Measurements from ENCODE around the gene PPP1R10. TPM values are rescaled to one million over a fixed set of nuclear protein-coding genes. Genes with fewer than 3 reads are reported as not detected.

Gene PPP1R10
- polyA plus RNA-seq, 5 donors: 46.7 to 55.2 (median 48.8) TPM

DNA sequence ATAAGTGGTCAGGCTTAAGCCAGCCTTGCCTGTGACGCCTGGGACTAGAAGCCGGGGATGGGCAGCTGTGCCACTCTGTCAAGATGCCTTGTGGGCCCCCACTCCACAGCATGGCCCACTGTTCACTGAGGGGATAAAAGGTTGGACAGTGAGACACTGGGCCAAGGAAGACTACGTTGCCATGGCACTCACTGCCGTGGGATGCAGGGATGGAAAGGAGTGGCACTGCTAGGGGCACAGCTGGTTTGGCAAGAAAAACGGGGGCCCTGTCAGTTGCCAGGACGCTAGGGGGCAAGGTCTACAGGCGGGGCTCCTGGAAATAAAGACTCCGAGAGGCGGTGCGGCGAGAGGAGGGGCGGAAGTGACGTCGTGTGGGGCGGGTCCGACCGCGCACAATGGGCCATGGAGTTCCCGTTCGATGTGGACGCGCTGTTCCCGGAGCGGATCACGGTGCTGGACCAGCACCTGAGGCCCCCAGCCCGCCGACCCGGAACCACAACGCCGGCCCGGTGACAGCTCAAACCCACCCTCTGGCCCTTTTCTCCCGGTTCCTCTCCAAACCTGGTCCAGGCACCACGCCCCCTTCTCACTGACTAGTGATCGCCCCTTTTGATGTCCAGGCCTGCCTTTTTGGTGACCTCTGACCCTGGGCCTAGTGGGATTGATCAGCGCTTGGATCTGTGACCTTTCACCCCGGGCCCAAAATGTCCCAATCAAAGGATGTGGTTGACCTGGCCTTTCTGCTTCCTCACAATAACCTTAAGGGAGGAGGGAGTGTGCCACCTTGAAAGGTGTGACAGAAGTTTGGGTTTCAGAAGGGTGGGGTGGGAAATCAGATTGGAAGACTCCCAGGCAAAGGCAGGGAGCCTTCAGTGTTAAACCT lies 9.7 kb upstream of the PPP1R10 start, which contains the start of gene ATAT1:
Gene ATAT1 (plus strand): TSS at position 391 of the 883 bp plus-strand sequence.
- peak; percentile 85 to 86 for DNase-seq

DNA sequence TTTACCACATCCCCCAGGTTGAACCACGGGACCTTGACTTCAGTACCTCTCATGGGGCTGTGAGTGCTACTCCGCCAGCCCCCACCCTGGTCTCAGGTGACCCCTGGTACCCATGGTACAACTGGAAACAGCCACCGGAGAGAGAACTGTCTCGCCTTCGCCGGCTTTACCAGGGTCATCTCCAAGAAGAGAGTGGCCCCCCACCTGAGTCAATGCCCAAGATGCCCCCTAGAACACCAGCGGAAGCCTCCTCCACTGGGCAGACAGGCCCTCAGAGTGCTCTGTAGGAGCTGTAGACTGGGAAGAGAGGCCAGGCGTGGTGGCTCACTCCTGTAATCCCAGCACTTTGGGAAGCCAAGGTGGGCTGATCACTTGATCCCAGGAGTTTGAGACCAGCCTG lies 8.5 kb upstream of the PPP1R10 start:
- DNase-seq: no peak

DNA sequence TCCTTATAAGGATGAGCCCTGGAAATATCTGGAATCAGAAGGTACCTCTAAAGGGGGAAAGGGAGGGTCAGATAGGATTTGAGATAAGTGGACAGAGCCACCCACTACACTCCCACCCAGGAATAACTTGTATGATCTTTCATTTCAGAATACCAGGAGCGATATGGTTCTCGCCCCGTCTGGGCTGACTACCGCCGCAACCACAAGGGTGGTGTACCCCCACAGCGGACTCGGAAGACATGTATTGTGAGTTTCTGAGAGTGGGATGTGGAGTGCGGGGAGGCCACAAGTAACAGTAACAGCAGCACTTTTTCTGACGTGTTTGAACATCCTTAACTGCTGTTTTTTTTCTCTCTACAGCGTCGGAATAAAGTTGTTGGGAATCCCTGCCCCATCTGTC lies 2.5 kb upstream of the PPP1R10 start:
- DNase-seq: no peak

DNA sequence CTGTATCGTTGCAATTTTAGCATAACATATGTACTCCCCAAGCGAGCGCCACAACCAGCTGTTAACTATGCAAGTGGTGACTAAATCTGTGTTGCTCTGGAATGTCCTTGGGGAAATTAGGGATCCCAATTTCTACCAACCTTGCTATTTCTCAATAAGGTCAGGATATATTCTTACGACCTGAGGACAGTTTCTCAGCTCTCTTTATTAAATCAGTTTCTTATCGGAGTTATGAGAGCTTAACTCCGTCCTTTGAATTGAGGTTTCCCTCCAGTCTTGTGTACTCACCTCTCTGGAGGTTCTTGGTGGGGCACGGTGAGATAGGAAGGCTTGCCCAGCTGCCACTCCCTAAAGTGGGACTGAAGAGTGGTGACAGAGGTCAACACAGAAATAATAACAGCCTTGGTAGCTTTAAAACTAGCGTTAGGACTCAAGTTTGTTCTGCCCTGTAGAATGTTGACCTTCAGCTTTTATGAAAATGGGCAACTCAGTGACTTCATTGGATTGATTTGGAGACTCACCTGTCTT lies 1.3 kb upstream of the PPP1R10 start:
- DNase-seq: no peak

DNA sequence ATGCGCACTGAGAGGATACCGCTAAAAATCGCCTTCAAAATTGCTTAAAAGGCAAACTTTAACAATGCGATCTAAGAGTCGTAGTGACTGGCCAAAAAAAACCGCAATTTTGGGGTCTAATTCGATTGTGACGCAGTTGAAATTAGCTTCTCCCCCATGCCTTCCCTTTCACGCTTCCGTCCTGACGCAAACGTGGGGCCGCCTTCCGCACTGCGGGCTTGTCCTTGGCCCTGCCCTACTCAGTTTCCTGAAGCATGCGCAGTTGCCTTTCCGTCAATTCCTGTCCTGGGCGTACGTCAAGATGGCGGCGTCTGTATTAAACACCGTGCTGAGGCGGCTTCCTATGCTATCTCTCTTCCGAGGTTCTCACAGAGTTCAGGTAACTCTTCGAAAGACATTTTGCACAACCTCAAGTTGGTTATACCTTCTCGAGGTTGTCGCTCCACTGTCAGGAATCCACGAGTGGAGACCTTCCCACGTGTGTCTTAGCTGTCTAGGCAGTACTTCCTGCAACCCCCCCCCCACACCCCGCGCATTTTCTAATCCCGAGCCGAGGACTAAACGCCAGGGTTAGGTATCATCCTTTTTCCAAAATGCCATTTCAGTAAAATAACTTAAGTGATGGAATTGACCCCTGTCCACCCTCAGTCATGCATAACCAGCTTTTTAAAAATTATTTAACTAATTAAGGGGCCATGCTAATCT lies 674 bp upstream of the PPP1R10 start, which contains the start of gene MRPS18B:
Gene MRPS18B (plus strand): TSS at position 276 of the 705 bp plus-strand sequence. CDS start 26 bp downstream, at position 302.
- DNase-seq: peak; percentile 99

DNA sequence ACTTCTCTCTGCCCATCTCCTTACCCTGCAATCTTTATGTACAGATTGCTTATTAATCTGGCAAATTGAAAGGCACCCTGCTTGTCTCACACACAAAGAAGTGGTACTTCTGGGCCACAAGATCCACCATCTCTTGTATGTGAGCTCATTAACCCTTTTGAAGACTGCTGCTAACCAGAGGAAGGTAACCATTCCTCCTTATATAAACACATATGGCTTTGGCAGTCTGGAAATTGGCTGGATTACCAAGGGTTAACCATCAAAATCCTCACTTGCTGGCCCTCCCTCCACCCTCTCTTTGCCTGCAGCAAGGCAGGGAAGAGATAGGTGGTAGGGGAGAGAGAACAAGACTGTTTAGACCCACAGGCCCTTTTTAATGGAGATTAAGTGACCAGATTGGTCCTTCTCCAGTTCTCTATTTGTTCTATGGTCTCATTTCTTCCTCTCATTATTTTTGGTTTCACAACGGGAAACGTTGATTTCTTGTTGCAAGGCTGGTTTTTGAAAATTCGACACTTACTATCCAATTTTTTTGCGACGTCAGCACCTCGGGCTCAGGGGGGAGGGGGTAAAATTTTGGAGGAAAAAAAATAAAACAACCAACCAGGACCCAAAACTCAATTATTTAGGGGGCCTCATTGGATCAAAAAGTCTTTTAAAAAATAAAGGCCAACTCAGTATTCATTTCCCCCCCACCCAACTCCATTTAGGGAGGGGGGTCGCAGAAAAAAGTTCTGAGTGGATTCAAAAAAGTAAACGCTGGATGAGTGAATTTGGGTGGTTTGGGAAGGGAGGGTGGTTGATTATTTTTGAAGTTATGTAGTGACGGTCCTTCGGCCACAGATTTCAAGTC lies 859 bp downstream of the PPP1R10 start:
- peak in 1 of 2 donors; percentile 33 for DNase-seq

DNA sequence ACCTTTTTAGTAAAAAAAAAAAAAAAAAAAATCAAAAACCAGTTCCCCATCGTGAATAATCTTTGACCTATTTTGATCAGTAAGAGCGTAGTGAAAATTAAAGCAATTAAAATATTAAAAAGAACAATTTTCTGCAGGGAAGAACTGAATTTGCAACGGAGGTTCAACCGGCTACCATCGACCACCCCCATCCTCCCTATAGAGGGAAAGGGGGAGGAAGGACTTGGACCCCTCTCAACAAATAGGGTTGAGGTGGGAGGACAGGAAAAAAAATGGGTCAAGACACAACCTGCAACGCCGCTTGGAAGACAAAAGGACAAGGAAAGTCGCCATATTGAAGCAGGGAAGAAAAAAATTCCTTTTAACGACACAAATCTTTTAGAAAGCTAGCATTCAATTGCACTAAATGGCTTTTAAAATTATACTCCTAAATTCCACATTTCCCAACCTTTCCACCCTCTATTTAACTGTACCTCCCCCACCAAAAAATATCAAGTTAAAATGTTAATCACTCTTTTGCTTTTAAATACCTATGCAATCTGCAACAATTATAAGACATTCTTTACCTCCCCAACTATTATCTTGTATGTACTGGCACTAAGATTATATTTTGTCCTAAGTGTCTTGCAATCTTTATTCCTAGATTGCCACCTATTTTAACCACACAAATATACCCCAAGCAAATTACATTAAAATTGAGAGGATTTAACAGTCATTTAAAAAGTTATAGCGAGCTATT lies 1.7 kb downstream of the PPP1R10 start:
- peak; percentile 75 to 79 for DNase-seq

DNA sequence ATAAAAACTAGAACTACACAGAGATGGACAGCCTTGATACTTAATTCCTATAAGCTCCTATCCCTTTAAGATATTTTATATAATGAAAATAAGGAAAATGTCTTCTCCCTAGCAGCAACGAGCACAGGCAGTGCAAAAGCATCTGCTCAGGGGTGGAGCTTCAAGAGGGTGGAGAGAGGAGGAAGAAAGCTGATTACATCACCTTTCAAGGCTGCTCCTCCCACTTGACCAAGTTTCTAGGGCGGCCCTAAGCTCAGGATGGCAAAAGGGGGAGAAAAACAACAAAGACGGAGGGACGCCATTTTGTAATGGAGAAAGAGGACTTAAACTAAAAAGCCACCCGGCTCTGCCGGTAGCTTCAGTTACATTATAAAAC lies 2.2 kb downstream of the PPP1R10 start:
- peak; percentile 95 to 97 for DNase-seq

DNA sequence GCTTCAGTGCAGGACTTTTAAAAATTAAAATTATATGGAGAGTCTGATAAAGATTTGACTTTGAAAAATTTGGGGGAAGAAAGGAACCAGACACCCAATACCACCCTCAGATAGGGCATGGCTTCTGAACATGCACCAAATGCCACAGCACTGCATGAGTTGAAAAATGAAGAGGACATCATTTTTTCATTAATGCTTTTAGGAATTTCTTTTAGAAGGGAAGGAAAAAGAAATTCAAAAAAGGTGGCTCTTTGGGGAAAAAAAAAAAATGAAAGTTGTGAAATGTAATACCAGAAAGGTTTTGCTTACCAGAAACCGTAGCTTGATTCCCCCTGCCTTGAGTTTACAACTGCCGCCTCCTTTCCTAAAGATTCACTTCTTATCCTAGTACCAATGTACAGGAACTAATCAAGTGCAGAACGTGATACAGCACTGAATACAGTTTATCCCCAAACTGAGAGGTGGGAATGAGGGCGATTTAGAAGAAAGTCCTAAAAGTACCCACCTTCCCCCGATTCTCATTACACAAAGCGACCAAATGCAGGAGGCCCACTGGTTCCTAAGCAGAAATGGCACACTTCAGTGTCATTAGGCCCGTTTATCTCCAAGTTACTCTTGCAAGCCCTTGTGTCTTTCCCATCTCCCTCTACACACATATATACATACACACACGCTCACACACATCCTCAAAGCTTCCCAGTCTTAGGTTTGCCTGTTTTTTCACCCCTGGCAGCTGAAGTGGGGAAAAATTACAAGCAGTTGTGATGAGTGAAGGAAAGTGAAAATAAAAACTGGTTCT lies 2.8 kb downstream of the PPP1R10 start:
- no peak for DNase-seq

DNA sequence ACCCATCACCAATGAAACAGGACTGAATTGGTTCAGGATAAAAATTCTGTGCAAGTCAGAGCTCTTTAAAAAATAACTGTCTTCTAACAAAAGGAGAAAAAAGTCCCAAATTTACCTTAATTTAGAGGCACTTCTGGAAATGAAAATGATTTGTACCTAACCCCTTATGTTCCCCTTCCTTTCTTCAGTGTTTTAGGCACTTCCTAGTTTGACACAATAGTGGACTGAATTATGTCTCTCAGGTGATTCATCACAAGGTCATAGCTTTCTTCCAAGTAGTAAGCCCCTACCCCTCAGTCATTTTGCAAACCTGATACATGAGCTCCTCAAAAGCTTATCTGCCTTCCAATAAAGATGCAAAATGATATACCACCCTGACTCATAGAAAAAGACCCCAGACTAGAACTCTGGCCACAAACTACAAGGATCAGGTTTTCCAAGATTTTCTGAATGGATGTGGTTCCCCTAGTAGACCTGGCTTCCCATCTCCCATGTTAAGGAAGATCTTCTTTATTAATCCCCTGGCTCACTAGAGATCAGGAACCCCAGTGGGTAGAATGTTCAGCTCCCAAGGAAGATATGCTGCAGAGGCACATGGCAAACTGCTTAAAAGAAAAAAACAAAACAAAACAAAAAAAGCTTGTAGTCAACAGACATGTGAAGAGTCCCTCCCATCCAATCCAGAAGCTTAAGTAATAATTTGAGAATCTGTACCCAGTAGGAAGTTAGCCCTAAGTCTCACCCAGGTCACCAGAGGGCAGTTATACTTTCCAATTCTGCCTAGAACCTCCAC lies 3.6 kb downstream of the PPP1R10 start:
- no peak for DNase-seq

DNA sequence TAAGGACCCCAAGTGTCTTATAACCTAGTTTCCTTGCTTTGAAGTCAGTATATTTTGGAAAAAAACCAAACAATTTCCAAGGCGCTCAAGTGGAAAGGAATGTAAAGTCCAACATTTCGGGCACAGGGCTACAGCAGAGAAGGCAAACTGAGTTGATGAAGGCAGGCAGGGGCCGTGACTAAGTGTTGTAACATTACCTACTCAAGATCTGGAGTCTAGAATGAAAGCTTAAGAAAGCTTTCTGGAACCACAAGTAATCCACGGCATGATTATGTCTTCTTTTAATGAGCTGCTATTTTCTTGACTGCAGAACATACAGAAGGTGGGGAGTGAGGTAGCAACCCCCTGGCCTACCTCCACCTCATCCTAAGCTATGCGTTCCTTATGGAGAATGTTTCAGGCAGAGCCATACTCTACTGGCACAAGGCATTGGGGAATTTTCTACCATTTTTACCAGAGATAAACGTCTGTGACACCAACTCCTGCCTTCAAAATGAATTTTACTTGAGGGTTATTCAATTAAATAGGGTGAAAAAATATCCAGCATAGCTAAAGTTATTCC lies 4.3 kb downstream of the PPP1R10 start:
- DNase-seq: no peak

DNA sequence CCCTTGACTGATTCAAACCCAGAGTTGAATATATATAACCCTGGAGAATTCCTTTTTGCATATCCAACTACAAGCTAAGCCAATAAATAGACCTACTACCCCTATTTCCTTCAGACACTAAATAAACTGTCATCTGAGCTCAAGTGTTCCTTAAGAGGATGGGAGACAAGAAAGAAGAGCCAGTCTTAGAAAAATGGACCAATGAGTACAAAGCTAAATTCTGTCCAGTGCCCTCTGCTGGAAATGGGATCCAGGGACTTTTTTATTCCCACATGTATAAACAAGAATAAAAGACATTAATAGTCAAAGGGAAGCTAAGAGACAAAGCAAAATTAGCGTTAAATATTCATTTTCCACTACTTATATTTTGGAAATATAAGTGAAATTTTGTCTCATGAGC lies 4.8 kb downstream of the PPP1R10 start:
- DNase-seq: no peak

DNA sequence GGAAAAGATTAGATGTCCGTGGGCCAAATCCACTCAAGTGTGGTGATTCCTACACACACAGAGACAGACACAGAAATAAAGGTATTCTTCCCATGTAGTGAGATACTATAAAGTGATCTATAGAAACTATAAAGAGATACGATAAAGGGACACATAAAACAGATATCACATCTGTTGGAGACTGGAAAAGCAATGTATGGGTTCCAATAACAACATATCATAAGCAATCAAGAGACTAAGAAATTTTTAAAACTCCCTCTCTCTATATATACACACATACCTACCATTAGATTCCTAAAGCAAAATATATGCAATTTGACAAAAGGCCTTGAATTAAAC lies 5.2 kb downstream of the PPP1R10 start:
- no peak for DNase-seq

DNA sequence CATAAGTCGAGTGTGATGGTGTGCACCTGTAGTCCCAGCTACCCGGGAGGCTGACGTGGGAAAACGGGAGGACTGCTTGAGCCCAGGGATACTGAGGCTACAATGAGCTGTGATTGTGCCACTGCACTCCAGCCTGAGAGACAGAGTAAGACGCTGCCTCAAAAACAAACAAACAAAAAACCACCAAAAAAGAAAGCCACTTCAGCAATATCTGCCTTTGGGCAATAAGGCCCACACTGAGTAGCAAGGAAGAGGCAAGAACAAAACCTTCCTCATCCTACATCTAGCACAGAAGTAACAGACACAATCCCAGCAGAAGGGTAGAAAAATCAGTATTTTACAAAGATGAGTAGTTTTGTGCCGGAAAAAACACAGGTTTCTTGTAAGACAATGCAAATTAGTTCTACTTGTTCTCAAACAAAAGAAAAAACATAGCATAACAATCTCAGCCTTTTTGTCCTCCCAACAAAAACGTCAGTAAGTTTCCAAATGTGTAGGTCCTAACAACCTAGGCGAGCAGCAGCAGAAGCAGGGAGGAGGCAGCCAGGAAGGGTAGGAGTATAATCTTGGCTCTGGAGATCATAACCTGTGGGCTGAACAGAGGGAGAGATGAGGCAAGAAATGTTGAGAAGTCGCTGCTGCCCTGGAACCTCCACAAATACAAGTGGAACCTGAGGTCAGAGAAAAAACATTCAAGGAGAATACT lies 5.7 kb downstream of the PPP1R10 start:
- DNase-seq: no peak

DNA sequence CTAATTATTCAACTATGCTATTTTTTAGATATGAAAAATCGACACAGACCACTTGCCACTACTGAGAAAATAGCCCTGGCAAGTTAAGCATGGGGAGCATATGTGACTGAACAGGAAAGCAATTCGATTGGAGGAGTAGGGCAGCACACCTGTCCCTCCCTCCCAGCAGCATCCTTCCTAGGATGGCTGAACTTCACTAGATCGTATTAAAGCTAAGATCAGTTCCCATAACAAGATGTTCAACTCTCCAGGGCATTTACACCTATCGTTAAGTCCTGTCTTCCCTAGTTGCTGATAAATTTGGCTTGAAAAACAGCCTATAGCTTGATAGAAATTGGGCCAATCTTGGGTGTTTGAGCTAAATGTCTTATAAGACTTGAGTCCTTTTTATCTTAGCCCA lies 7.0 kb downstream of the PPP1R10 start:
- DNase-seq: no peak

DNA sequence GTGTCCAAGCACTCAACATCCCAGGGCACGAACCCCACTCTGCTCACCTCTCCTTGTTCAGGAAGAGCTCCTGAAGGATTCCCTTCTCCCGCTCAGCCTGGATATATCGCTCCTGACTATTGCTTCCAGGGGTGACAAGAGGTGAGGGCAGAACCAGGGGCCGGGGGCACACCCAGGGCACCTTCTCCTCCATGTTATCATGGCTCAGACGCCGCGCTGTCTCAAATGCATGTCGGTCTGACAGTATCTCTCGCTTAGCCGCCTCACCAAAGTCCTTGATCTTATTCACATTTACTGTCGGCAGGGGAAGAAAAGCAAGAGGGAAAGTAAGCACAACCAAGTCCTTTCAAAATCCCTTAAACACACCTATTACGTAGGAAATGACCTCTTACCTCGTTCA lies 13.1 kb downstream of the PPP1R10 start:
- no peak for DNase-seq

DNA sequence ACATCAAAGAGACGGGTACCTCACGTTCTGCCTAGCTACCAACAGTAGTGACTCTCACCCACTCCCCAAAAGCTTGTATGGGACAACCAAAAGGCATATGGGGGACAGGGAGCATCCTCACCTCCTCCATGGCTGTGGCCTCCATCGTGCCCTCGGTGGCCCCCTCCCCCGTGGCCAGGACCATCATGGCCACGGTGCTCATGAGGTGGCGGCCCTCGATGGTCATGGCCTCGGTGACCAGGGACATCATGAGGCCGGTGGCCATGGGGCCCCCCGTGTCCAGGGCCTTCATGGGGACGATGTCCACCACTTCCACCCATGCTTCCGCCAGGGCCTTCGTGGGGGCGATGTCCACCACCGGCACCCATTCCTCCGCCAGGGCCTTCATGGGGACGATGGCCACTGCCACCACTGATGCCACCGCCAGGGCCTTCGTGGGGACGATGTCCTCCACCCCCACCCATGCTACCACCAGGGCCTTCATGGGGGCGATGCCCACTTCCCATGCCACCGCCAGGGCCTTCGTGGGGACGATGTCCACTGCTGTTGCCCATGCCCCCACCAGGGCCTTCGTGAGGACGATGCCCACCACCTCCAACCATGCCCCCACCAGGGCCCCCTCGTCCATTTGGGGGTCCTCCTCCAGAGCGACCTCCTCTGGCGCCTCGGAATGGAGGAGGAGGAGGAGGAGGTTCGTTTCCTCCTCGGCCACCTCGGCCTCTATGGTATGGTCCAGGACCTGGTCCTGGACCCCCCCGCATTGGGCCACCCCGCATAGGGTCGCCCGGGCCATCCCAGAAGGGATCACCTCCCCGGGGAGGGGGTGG lies 15.0 kb downstream of the PPP1R10 start:
- no peak for DNase-seq

DNA sequence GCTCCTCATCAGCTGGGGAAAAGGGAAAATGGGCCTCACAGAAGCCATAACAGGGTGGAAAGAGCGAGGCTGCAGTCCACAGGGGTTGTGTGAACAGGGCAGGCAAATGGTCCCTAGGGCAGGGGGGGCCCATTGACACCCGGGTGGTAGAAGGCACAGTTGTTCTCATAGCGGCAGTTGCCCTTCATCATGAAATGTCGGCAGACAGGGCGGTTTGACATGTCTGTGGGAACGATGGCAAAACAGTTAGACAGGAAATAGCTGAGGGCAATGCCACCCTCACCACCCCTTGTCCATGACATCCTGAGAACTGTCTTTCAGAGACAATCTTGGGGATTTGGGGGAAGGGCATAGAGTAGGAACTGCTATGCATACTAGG lies 15.6 kb downstream of the PPP1R10 start:
- DNase-seq: no peak
